Stimulated activated CD4-positive, alpha-beta T cell treated with anti-CD3 and anti-CD28 coated beads, Interleukin-2, amount 100 ng/mL, for 4 hours (primary cell): ENCODE results near the gene DPYSL3.
"Not testable (repeated sequence)": the region's sequence is repeated elsewhere in the genome, so short reads cannot be mapped to it uniquely, and the experiment has no call there.

ENCODE experiments used
- DNase-seq: peaks from one replicate; pipeline ENCODE4 v3.0.0-alpha.2; 2020; ENCODE audit warnings: low read depth

DPYSL3 gene

DNA sequence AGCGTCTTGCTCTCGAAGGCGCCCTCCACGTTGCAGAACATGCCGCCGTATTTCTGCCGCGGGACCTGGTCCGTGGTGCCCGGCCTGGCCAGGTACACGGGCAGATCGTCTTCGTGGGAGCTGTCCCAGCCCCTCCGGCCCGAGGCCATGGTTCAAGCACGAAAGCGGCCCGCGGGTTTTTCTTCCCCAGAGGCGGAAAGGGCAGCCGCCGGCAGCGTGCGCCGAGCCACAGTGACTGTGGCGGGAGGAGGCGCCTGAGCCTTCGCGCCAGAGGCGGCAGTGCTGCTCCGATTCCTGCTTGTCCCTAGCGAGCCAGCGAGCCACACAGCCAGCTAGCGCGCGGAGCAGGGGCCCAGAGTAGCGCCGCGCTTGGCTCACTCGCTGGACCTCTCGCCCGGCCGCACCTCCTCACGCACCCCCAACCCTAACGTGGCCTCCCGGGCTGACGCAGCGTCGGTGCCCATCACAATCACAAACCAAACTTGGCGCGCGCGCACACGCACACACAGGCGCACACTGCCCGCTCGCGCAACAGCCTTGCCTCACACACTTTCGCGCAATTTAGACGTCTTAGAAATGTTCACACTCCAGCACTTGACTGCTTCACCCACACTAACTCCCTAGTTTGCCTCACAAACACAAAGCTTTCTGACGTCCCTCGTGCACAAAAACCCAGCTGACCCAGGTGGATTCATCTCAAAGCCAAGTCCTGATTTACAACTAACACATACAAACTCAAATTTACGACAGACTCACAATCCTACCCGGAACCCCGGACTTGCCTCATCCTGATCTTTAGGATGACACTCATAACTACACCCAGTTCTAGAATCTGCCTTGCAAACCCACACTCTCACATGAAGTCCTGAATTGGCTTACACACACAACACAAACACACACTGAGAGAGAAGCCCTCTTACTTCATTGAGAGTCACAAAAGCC lies at the start of gene DPYSL3:
Gene DPYSL3, minus strand, starts transcription at position 359 of the 942 bp plus-strand sequence. Its CDS starts 210 bp downstream, at position 149.
- DNase-seq = no peak

DNA sequence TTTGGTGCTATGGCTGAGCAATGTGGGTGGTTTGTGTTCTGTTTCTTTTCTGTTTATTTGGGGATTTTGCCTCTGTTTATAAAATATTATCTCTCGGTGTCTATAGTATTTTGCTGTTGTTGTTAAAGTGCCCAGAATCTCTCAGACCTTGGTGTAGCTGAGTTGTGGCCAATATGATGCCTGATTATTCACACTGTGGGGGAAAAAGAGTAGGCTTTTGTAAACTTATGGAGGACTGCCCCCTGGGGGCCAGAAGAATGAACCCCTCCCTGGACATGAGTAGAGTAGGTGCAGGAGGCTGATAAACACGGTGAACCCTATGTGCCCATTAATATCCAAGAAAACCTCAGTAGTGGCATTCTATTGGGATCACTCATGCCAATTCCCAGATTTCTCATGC lies 49.0 kb upstream of the DPYSL3 start:
- no peak for DNase-seq

DNA sequence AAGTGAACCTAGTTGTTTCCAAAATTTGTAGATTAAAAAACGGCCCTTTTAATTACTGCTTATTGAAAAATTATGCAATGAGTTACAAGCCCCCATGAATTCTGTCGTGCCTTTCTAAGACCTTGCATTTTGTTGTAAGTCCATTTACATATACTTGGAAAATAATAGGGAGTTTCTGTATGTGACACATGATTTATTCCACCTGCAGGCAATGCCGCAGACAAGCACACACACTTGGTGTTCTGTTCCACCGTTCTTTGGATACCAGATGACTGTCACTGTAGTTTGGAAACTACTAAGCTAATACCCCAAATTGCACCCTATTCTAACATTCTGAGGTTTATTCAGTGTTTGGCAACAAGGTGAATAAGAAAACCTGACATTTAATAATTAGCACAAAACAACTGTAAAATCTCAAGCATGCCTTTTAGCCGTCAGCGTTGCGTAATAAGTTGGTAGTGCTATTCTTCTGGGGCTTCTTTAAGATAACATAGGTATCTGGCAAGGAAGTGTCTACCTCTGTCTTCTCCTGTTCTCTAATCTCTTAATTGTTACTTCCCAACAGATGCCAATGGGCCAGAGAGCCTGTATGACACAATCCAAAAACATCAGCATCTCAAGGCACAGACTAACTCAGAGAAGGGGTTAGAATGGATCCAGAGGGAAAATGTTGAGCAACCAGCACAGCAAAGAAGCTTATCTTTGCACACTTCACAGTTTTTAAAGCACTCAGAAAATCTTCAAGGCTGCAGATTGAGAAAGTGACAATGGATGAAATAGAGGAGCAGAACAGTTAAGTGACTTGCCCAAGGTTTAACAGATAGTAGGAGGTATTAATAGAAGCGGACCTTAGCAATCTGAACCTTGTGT lies 48.2 kb upstream of the DPYSL3 start:
- DNase-seq = no peak

DNA sequence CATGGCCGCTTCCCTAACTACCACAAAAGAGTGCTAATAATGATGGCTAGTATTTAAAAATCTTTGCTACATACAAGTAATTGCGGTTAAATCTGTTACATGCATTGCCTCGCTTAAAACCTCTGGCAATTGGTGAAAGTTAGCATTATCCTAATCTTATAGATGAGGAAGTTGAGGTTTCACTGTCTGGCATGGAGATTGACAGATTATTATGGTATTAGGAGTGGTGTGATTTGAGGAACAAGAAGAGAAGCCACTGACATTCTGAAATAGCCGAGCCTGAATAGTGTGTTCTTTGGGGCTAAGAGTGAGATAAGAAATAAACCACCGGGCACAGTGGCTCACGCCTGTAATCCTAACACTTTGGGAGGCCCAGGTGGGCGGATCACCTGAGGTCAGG lies 45.3 kb upstream of the DPYSL3 start:
- no peak for DNase-seq

DNA sequence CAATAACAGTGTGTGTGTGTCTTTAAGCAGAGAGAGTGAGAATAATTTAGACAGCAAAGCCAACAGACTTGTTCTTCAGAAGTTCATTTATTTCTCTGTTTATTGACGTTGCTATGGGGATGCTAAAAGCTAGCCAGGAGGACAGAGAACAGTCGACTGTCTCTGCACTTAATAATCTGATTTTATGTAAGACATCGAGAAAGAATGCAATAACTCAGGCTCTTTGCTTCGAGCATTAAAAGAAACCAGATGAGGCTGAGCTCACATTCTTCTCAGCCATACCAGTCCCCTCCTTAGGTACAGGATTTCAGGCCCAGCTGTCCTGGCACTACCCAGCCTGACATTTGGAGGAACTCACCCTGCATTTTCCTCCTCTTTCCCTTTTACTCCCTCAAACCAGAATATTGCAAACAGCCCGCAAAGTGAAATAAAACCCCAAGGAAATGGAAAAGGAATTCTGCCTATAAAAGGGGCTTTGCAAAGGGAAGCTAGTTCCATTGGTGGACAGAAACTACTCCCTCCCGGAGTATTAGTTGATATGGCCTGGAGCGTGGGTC lies 44.5 kb upstream of the DPYSL3 start:
- no peak for DNase-seq

DNA sequence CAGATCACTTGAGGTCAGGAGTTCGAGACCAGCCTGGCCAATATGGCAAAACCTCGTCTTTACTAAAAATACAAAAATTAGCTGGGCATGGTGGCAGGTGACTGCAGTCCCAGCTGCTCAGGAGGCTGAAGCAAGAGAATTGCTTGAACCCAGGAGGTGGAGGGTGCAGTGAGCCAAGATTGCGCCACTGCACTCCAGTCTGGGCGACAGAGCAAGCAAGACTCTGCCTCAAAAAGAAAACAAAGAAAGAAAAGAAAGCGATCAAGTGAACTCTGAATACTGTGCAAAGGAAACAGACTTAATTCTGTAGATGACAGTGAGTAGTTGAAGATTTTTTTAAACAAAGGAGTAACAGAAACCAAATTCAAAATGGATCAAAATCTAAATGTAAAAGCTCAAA lies 43.9 kb upstream of the DPYSL3 start:
- DNase-seq = not testable (repeated sequence)

DNA sequence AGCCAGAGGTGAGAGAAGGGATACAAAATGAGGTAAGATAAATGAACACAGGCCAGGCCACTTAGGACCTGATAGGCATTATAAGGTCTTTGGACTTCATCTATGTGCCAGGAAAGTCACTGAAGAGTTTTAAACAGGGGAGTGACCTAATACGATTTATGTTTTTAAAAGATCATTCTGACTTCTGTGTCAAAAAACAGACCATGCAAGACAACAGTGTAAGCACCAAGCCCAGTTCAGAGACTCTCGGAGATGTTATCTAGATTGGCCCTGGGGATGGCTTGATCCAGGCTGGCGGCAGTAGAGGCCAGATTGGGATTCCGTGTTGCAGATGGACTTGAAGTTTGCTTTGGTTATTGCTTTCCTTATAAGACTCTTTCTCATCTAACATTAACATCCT lies 43.0 kb upstream of the DPYSL3 start:
- DNase-seq = no peak

DNA sequence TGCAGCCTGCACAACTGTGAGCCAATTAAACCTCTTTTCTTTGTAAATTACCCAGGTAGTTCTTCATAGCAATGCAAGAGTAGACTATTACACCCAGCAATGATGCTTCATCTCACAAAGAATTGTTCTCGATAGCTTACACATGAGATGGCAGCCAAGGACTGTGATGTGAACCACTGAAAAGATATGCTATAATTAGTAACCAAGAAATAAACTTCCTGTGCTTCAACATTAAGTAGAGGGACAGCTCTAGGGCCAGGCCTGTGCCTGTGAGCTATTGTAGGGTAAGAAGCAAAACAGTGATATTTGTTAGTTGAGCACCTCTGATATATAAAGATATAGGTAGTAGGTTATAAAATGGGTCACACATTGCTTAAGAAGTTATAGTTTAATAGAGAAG lies 41.8 kb upstream of the DPYSL3 start:
- no peak for DNase-seq

DNA sequence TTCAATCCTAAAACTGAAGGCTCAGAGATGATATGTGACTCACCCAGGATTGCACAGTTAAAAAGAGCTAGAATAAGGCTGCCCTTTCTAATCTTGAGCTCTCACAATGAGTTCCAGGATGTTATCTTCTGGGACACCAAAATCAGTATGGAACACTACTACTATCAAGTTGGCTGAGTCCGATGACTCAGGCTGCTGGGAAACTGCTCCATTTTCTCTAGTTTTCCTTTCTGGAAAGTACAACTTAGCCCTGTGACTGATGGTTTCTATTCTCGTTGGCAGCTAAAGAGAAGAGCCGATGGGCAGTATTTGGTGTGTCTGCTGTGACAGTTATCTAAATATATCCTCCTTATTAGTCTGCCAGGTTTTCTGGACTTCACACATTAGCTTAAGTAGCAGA lies 37.9 kb upstream of the DPYSL3 start:
- no peak for DNase-seq

DNA sequence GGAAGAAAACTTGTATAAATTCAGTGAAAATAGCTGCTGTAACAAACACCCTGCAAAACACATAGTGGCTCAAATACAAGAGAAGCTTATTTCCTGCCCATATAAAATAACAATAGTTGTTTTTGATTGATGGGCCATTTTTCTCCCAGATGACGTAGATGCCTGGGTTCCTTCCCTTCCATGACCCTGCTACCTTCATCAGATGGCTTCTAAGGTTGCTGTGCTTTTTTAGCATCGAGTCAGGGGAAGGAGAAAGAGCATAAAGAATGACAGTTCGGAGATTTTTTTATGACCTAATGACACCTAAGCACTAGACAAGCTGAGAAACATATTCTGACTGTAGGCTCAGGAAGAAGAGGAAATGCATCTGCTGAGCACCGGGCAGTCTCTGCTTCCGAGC lies 34.7 kb upstream of the DPYSL3 start:
- no peak for DNase-seq

DNA sequence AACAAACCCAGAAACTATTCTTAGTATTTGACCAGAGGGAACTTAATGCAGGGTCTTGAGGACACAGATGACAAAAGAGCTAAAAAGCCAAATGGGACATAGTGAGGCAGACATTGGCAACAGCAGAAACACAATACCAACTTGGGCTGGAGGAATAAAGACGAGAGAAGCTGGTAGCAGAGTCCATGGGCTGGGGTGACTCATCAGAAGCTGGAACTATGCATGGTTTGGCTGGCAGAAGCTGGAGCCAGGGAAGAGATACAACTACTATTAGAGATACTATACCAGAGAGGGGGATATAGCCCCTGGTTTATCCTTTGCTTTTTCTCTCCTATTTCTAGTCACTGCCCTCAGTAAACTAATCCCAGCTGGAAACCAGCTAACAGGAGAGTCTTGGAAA lies 29.2 kb upstream of the DPYSL3 start:
- DNase-seq = no peak

DNA sequence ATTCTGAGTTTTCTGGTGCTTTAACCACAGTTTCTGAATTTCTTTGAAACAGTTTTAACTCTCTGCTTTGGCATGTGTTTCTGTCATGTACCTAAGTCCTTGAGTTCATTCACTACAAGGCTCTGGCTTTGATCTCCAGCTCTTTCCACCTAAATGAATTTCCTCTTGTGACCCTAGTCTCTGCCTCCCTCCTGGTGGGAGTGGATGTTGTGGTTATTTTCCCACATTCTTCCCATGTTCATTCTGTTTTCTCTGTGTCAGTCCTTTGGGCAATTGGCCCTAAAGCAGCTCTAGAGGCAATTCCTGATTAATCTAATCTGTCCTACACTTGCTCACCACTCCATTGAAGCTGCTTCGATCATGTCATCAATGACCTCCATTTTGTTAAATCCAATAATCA lies 28.4 kb upstream of the DPYSL3 start:
- DNase-seq = no peak

DNA sequence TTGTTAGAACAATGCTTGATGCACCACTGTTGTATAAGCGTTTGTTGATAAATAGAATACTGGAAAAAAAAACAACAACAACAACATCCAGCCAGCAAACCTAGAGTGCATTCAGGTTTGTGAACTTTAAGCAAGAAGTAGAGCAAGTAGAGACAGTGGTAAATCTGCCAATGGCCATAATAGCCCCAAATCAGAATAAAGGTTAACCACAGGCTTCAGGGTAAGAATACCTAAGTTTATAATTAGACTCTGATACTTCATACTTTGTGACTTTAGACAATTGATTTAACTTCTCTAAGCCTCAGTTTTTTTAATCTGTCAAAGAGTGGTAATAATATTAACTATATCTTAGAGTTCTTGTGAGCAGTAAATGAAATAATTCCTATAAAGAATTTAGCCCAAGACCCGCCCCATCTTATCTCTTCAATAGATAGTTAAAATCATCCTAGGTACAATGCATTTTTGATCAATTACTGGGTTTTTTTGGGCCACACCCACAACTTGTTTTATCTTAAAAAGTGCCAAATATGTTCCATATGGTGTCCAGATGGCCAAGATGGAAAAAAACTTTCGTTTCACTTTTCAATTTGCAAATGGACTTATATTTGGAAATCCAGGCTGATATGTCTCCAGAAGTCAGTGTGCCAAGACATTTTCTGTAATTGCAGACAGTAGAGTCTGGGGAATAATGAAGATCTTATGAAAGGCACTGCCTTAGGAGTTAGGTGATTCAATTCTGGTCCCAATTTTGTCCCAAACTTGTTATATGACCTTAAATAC lies 24.5 kb upstream of the DPYSL3 start:
- no peak for DNase-seq

DNA sequence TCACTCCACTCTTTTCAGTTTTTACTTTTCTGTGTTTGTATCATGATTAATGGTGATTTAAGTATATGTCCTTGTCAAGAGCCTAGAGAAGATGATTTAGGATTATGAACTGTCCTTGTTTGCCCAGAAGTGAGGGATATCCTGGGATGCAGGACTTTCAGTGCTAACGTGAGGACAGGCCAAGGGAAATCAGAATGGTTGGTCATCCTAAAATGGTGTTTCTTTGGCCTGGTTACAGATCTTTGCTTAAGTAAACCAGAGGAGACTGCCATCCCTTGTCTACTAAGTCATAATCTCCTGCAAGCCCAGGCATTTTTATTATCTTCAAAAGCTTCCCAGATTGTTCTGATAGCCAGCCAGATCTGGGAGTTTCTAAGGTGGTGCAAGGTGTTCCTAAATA lies 22.3 kb upstream of the DPYSL3 start:
- DNase-seq = no peak

DNA sequence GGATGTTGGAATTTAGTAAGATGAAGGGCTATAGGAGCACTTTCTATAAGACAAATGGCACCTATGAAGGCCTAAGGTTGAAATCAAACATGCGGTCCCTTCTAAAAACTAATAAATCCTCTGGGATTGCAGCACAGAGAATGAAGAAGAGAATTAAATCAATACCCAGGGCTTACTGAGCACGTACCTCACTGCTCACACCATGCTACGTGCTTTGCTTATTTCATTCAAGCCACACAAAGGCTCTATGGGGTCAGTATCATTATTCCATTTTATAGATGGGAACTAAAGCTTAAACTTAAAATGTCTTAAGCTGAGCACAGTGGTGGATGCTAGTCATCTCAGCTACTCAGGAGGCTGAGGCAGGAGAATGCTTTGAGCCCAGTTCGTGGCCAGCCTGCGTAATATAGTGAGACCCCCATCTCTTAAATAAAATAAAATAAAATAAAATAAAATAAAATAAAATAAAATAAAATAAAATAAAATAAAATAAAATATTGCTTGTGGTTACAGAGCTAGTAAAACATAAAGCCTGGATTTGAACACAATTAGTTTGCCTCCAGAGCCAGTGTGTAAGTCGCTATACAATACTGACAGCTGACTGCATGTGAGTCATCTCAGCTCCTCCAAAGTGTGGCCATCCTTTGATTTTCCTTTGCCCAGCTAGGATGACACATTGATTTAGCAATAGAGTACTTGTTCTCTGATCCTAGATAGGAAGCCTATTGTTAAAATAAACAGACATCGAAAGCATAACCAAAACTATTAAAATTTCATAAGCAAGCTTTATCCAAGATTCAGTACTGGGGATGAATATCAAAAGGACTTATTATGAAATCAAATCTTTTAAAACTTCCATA lies 20.9 kb upstream of the DPYSL3 start:
- no peak for DNase-seq

DNA sequence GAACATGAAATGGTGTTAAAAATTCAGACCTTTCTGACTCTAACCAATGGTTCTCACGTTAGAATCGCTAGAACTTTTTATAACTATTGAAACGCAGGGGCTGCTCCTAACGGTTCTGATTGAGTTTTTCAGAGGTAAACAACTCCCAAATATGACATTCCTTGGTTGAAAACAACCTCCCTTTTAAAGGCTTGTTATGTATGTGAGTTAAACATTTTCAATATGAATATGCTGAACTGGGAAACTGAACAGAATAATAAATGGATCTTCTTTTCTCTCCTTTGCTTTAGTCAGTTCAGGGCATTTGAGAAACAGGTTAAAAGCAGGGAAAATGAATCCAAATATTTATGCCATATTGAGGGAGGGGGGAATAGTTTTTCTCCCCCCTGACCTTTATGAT lies 13.2 kb upstream of the DPYSL3 start:
- no peak for DNase-seq

DNA sequence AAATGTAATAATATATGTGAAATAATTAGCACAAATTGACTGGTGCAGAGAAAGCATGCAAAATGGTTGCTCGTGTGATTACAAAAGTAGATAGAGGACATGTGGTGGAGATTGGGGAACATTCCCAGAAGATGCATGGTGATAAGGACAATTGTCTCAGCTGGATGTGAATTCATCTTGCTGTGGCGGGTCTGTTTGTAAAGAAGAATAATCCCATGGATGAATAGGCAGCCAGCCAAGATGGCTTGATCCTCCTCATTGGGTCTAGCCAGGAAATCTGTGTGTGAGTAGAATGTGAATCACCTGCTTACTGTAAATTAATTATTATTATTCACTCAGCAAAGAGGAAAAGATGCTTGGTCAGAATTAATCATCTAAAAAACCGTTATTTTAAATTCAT lies 12.6 kb upstream of the DPYSL3 start:
- no peak for DNase-seq

DNA sequence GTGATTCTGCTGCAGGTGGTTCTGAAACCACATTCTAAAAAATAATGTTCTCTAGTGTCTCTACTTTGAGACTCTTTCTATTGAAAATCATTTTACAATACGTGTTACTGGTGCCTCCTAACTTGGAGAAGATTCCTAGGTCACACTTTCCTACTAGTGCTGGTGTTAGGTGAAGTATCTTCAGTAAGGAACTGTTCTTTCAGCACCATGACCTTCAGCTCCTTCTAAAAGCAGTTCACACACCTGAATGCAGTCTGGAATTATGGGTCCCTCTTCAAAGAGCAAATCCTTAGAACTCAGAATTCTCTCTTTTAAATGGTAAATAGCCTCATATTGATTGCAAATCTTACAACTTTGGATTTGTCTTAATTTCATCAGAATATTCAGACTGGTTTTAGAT lies 10.6 kb upstream of the DPYSL3 start:
- DNase-seq = no peak

DNA sequence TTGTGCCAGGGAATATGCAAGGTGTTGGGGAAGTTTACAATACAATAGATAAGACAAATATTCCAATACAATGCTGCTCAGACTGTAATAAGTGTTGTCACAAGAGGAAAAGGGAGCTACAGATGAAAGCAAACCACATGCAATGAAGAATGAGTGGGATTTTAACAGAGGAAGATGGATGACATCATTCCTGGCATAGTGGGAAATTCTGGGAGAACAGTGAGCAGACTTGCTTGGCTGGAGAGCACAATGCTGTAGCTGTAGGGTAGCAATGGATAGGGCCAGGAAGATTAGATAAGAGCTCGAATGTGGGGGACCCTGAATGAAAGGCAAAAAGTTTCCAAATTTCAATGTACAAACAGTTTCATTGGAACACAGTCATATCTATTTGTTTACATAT lies 9.5 kb upstream of the DPYSL3 start:
- no peak for DNase-seq

DNA sequence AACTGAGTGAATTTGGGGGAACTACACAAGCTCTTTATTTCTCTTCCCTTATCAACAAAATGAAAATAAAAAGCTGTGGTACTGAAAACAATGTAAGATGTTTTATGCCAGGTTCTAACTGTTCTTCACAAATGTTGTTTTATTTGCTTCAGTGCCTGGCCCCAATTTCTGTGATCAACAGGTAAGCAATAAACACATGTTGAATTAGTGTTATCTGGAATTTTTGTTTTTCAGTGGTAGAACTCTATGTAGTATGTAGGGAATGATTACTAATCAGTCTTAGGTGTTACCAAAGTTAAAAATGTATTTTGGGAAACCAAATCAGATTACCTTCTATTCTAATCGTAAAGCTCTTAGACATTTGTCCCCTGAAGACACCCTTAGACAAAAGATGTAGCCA lies 7.5 kb upstream of the DPYSL3 start:
- no peak for DNase-seq

DNA sequence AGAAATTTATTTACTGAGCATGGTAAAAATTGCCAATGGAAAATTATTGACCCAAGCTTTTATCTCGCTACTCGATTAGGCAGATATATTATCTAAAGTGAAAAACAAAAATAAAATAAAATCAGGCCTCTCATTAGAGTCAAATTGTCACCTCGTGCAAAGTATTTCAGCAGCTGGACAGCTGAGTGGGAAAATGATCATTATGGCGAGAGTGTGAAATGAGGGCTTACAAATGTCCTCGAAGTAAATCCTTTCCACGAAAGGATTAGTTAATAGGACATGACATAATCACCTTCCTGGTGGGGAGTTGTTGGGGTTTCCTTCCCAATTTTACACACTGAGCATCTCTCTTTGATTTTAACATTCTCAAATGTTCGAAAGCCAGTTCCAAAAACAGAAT lies 5.4 kb upstream of the DPYSL3 start:
- no peak for DNase-seq
